ENCODE data around the gene TAGLN. TPM values are rescaled to one million over a fixed set of nuclear protein-coding genes. Genes with fewer than 3 reads are reported as not detected.

The TAGLN gene
- total RNA-seq, 1 donor from 2014 or later: 119 TPM

DNA sequence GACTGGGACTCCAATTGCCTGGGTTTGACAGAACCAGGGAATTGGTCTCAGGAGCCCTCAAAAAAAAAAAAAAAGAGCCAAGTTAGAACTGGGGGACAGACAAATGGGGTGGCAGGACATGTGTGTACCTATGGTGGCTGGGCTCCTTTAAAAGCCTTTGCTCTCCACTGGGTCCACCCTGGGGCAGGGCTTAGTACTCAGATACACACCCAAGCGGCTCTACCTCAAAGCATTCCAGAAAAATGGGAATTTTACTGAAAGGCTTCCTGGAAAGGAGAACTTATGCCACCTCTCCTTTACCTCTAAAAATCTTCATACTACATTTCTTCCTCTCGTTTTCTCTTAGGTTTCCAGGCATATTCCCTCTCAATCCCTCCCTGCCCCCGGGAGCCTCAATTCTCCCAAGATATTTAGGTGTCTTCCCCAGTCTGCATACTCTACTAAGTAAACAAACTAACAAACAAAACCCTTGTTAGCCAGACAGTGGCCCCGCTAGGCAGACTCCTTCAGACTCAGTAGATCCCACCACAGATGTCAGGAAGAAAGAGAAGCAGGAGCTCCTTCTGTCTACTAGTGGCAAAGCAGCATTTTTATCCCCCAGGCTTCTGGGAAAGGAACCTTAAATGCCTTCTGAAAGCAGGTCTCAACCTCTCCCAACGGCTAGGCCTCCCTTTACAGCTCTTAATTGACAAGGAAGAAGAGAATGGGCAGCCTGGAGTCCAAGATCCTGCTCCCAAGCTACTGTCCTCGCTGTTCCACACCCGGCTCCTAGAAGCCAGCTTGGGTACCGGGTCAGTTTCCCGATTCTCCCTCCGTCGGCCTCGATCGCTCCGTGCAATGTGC lies 32.0 kb downstream of the TAGLN start:
- no peak for DNase-seq

DNA sequence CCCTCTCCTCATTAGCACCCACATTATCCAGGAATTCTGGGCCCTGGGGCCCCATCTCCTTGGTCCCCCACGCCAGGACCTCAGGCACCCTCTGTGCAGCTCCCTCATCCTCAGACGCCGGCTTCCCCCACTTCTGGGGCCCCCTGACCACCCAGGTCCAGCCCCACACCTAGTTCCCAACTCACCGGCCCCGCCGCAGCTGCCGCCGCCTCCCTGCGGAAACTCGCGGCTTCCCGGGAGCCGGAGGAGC lies 32.6 kb downstream of the TAGLN start, which contains the start of gene PCSK7:
Gene PCSK7, minus strand, starts transcription at position 232 of the 250 bp plus-strand sequence. CDS start 2,229 bp downstream, outside the sequence.
- no peak for DNase-seq

DNA sequence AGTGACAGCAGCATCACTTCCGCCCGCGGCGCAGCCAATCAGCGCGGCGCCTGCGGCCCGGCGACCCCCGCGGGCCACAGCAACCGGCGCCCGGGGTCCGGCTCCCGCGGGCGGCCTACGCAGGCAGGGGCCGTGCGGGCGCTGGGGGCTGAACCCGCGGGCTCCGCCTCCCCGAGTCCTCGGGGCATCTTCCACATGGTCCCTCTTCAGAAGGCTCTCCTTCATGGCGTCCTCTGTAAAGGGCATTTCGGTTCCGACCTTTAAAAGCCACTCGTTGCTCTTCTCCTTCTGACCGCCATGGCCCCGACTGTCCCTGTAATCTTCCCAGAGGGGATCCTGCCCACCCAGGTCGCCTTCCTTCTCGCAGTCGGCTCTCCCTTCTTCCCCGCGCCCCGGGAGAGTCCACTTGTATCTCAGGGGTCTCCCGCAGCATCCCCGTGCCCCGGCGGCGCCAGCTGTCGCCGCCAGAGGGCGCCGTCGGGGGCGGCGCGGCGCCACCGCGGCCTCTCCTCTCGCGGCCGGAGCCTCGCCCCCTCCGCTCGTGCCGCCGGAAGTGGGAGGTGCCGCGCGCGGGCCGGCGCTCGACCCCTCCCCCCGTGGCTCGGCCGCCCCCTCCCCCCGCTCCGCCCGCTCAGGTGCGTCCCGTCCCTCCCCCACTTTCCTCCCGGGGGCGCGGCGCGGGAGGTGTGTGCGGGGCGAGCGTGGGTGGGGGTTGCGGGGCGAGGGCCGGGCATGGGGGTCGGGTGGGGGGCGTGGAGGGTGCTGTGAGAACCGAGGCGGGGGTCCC lies 33.1 kb downstream of the TAGLN start, which contains the start of gene RNF214:
Gene RNF214, plus strand, starts transcription at position 580 of the 787 bp plus-strand sequence. CDS start 1,602 bp downstream, outside the sequence.
- peak; percentile 91 for DNase-seq

DNA sequence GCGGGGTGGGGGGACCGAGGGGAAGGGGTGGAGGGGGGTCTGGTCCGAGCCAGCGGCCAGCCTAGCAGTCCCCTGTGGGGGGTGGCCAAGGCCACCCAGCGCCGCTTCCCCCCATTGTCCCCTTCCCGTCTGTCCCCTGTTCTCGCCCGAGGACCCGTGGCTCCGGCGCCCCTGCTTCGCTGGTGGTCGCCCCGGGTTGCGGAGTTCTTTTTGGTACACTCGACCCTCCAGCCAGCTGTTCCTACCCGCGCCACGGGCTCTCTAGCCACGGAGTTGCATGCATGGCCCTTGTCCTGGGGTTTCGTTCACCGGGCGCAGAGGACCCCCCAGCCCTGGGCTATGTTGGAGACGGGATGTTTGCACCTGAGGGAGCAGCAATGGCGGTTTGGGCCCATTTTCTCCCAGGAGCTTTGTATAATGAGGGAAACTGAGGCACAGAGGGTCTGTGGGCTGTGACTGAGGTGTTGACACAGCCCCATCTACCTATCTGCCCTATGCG lies 33.8 kb downstream of the TAGLN start:
- no peak for DNase-seq

DNA sequence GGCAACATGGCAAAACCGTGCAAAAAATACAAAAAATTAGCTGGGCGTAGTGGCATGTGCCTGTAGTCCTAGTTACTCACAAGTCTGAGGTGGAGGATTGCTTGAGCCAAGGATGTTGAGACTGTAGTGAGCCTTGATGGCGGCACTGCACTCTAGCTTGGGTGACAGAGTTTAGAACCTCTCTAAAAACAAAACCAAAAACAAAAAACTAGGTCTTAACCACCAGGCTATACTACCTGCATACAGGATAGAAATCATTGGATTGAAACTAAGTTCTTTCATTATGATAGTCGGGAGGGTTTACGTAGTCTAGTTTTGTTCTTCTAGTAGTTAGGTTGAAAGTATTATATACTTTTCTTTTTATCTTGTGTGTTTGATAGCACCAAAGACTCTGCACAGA lies 39.1 kb downstream of the TAGLN start:
- DNase-seq: no peak

DNA sequence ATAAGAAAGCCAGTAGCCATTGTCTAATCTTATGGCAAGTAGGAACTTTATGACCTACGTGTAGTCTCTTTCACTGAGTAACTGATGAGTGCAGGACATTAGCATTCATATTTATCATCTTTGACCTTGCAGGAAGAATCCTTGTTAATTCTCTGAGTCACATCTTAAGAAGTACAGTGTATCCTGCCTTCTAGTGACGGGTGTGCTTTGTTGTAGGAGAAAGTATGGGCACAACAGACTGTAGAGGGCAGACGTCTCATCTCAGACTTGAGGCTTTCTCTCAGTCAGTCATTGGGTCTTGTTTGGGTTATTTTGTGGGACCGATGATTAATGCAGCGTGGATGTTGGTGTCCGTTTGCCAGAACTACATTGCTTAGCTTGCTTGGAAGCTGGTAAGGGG lies 40.1 kb downstream of the TAGLN start:
- no peak for DNase-seq

DNA sequence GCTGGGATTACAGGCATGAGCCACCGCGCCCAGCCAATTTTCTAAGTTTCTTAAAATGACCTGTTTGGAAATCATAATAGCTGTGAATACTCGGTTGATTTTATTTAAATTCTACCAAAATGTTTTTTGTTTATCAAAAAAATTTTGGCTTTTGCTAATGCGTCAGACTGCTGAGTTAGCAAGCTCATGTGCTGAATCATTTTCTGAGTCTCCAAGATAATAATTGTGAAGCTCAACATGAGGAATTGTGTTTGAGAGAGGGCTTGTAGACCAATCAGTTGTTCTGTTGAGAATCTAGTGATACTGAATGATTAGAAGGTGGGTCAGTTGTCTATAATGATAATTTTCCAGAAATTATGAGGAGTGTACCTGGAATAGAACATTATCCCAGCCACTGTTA lies 49.2 kb downstream of the TAGLN start:
- no peak for DNase-seq

DNA sequence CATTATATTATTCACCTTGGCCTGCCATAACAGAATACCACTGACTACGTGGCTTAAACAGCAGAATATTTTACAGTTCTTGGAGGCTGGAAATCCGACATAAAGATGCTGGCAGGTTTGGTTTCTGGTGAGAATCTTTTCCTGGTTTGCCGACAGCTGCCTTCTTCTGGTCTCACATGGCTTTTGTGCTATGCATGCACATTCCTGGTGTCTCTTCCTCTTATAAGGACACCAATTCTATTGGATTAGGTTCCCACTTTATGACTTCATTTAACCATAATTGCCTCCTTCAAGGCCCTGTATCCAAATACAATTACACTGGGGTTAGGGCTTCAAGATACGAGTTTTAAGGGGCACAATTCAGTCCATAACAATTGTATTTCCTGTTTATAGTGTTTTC lies 50.4 kb downstream of the TAGLN start:
- no peak for DNase-seq

DNA sequence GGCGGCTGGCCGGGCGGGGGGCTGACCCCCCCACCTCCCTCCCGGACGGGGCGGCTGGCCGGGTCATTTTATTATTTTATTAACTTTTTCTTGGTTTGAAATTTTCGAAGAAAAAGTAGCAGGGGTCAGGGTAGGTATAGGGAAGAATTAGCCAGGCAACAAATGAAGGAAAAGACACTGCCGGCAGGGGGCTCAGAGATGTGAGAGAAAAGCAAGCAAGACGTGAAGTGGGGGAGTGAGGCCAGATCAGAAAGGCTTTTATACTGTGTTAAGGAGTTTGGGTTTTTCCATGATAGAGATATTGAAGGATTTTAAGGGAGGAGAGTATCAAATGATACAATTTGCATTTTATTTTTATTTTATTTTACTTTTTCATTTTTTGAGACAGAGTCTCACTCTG lies 52.3 kb downstream of the TAGLN start:
- DNase-seq: no peak

DNA sequence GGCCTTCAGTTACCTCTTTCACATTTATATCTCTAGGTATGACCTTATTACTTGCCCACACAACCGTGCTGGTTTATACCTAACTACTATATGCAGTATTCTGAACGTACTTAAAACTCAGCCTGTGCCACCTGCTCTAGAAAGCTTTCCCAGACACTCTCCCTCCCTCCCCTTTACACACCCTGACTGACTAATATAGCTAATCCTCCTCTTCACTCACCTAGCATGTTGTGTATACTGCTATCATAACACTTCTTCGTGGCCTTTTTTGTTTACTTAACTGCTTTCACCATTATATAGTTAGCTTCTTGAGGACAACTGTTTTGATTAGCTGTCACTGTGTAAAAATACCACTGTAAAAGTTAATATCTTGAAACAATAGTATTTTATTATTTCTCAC lies 56.8 kb downstream of the TAGLN start:
- no peak for DNase-seq

DNA sequence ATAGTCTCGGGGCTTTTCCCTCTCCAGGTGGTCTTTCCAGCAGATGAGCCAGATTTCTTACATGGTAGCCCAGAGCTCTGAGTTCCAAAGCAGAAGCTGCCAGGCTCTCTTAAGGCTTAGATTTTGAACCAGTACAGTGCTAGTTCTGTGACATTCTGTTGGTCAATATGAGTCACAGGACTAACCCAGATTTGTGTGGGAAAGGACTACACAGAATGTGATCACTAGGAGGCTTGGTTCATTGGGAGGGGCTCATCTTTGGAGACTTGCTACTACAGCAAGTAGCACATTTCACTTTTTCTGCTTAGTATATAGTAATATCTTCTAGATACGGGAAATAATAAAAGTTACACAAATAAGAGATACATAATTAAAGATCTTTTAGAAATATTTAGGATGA lies 57.4 kb downstream of the TAGLN start:
- DNase-seq: no peak

Other genes starting within 250 kb of the TAGLN start
- gene SIK3, start 100.9 kb upstream of the TAGLN start, total RNA-seq: 32.0 TPM
- 88.1 TPM for gene PAFAH1B2, start 55.1 kb upstream of the TAGLN start, total RNA-seq
- 24.7 TPM for gene SIDT2, start 20.6 kb upstream of the TAGLN start, total RNA-seq
- gene PCSK7, start 32.7 kb downstream of the TAGLN start, total RNA-seq: 42.2 TPM
- 16.3 TPM for gene RNF214, start 33.3 kb downstream of the TAGLN start, total RNA-seq
- 4.9 TPM for gene BACE1-AS, start 92.0 kb downstream of the TAGLN start, total RNA-seq
- gene BACE1, start 116.9 kb downstream of the TAGLN start, total RNA-seq: 29.1 TPM
- 25.8 TPM for gene CEP164, start 128.5 kb downstream of the TAGLN start, total RNA-seq

Data from tongue (tissue), 2 donors.